Measurements from ENCODE around the gene KLHL24. TPM values are rescaled to one million over a fixed set of nuclear protein-coding genes. Genes with fewer than 3 reads are reported as not detected.

KLHL24 gene
- total and polyA plus RNA-seq, 2 experiments from 2014 or later = 8.2 to 51.0 TPM

- Histone ChIP-seq H4K20me1 (replicated peaks; ENCODE audit: insufficient read depth) (no peaks in the 10 kb centered on the region; the same call in 1 of the 2 replicates), H3K79me2 (replicated peaks; ENCODE audit: insufficient read depth) (peaks cover 30% of the 10 kb centered on the region)
These were observed 2.9 kb downstream of the KLHL24 start for GRCh38 chr3:183638101-183638852.

More at GRCh38 chr3:183638101-183638852, 2.9 kb downstream of the KLHL24 start:
- Mint-ChIP-seq H3K9me3 (no peaks in the 10 kb centered on the region), H3K36me3 (ENCODE audit: low read depth) (no peaks in the 10 kb centered on the region; the same call in 2 of the 3 replicates), H3K27ac (no peak overlapping the region), H3K4me3 (peak overlapping the region; percentile 85; the same call in 1 of the 3 replicates), H3K27me3 (ENCODE audit: insufficient read depth, low read depth, poor library complexity) (peaks cover 4% of the 10 kb centered on the region), H3K4me1 (peaks cover 8% of the 10 kb centered on the region; the same call in 2 of the 3 replicates)
- DNase-seq (ENCODE audit: low spot score) (no peak), ATAC-seq (no peak)
- Histone ChIP-seq H3K4me2 (no peak overlapping the region), H3K27me3 (ENCODE audit: insufficient read depth) (no peaks in the 10 kb centered on the region), H3K9me2 (ENCODE audit: insufficient read depth) (no peaks in the 10 kb centered on the region), H3K4me1 (ENCODE audit: insufficient read depth) (peaks cover 3% of the 10 kb centered on the region; the same call in 1 of the 2 replicates), H3K36me3 (ENCODE audit: insufficient read depth) (no peaks in the 10 kb centered on the region), H3K27ac (ENCODE audit: low read depth) (no peak overlapping the region), H2AFZ (no peak overlapping the region), H3F3A (replicated peaks; ENCODE audit: low read depth) (no peaks in the 10 kb centered on the region), H3K4me3 (no peak overlapping the region)
- TF ChIP-seq POLR2AphosphoS5 (IDR thresholded peaks at IDR 0.05; ENCODE audit: low read depth) = no peak
- TF ChIP-seq JUNB (IDR thresholded peaks at IDR 0.05; ENCODE audit: unreplicated experiment) = no peak
- TF ChIP-seq, protein P1, sequence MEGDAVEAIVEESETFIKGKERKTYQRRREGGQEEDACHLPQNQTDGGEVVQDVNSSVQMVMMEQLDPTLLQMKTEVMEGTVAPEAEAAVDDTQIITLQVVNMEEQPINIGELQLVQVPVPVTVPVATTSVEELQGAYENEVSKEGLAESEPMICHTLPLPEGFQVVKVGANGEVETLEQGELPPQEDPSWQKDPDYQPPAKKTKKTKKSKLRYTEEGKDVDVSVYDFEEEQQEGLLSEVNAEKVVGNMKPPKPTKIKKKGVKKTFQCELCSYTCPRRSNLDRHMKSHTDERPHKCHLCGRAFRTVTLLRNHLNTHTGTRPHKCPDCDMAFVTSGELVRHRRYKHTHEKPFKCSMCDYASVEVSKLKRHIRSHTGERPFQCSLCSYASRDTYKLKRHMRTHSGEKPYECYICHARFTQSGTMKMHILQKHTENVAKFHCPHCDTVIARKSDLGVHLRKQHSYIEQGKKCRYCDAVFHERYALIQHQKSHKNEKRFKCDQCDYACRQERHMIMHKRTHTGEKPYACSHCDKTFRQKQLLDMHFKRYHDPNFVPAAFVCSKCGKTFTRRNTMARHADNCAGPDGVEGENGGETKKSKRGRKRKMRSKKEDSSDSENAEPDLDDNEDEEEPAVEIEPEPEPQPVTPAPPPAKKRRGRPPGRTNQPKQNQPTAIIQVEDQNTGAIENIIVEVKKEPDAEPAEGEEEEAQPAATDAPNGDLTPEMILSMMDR (conservative IDR thresholded peaks at IDR 0.05; ENCODE audit: low read depth in 2 of 2) = no peak
- no peak for TF ChIP-seq CREB1 (CRISPR knock-in tag; IDR thresholded peaks at IDR 0.05; ENCODE audit: low read depth)
- no peak for TF ChIP-seq ZNF331 (CRISPR knock-in tag; IDR thresholded peaks at IDR 0.05; ENCODE audit: low read depth)
- TF ChIP-seq, protein P2, sequence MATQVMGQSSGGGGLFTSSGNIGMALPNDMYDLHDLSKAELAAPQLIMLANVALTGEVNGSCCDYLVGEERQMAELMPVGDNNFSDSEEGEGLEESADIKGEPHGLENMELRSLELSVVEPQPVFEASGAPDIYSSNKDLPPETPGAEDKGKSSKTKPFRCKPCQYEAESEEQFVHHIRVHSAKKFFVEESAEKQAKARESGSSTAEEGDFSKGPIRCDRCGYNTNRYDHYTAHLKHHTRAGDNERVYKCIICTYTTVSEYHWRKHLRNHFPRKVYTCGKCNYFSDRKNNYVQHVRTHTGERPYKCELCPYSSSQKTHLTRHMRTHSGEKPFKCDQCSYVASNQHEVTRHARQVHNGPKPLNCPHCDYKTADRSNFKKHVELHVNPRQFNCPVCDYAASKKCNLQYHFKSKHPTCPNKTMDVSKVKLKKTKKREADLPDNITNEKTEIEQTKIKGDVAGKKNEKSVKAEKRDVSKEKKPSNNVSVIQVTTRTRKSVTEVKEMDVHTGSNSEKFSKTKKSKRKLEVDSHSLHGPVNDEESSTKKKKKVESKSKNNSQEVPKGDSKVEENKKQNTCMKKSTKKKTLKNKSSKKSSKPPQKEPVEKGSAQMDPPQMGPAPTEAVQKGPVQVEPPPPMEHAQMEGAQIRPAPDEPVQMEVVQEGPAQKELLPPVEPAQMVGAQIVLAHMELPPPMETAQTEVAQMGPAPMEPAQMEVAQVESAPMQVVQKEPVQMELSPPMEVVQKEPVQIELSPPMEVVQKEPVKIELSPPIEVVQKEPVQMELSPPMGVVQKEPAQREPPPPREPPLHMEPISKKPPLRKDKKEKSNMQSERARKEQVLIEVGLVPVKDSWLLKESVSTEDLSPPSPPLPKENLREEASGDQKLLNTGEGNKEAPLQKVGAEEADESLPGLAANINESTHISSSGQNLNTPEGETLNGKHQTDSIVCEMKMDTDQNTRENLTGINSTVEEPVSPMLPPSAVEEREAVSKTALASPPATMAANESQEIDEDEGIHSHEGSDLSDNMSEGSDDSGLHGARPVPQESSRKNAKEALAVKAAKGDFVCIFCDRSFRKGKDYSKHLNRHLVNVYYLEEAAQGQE (IDR thresholded peaks at IDR 0.05; ENCODE audit: unreplicated experiment) = no peak
- no peak for TF ChIP-seq ETS1 (IDR thresholded peaks at IDR 0.05)
- TF ChIP-seq STAT1 (IDR thresholded peaks at IDR 0.05; ENCODE audit: unreplicated experiment) = no peak
- TF ChIP-seq ZNF114 (CRISPR knock-in tag; IDR thresholded peaks at IDR 0.05) = no peak
- TF ChIP-seq EZH2 (IDR thresholded peaks at IDR 0.05; ENCODE audit: low read depth, unreplicated experiment) = no peak
- no peak for TF ChIP-seq EZH2phosphoT487 (IDR thresholded peaks at IDR 0.05; ENCODE audit: unreplicated experiment)
- TF ChIP-seq NANOG (IDR thresholded peaks at IDR 0.05; ENCODE audit: borderline replicate concordance) = no peak
- TF ChIP-seq, protein P3, sequence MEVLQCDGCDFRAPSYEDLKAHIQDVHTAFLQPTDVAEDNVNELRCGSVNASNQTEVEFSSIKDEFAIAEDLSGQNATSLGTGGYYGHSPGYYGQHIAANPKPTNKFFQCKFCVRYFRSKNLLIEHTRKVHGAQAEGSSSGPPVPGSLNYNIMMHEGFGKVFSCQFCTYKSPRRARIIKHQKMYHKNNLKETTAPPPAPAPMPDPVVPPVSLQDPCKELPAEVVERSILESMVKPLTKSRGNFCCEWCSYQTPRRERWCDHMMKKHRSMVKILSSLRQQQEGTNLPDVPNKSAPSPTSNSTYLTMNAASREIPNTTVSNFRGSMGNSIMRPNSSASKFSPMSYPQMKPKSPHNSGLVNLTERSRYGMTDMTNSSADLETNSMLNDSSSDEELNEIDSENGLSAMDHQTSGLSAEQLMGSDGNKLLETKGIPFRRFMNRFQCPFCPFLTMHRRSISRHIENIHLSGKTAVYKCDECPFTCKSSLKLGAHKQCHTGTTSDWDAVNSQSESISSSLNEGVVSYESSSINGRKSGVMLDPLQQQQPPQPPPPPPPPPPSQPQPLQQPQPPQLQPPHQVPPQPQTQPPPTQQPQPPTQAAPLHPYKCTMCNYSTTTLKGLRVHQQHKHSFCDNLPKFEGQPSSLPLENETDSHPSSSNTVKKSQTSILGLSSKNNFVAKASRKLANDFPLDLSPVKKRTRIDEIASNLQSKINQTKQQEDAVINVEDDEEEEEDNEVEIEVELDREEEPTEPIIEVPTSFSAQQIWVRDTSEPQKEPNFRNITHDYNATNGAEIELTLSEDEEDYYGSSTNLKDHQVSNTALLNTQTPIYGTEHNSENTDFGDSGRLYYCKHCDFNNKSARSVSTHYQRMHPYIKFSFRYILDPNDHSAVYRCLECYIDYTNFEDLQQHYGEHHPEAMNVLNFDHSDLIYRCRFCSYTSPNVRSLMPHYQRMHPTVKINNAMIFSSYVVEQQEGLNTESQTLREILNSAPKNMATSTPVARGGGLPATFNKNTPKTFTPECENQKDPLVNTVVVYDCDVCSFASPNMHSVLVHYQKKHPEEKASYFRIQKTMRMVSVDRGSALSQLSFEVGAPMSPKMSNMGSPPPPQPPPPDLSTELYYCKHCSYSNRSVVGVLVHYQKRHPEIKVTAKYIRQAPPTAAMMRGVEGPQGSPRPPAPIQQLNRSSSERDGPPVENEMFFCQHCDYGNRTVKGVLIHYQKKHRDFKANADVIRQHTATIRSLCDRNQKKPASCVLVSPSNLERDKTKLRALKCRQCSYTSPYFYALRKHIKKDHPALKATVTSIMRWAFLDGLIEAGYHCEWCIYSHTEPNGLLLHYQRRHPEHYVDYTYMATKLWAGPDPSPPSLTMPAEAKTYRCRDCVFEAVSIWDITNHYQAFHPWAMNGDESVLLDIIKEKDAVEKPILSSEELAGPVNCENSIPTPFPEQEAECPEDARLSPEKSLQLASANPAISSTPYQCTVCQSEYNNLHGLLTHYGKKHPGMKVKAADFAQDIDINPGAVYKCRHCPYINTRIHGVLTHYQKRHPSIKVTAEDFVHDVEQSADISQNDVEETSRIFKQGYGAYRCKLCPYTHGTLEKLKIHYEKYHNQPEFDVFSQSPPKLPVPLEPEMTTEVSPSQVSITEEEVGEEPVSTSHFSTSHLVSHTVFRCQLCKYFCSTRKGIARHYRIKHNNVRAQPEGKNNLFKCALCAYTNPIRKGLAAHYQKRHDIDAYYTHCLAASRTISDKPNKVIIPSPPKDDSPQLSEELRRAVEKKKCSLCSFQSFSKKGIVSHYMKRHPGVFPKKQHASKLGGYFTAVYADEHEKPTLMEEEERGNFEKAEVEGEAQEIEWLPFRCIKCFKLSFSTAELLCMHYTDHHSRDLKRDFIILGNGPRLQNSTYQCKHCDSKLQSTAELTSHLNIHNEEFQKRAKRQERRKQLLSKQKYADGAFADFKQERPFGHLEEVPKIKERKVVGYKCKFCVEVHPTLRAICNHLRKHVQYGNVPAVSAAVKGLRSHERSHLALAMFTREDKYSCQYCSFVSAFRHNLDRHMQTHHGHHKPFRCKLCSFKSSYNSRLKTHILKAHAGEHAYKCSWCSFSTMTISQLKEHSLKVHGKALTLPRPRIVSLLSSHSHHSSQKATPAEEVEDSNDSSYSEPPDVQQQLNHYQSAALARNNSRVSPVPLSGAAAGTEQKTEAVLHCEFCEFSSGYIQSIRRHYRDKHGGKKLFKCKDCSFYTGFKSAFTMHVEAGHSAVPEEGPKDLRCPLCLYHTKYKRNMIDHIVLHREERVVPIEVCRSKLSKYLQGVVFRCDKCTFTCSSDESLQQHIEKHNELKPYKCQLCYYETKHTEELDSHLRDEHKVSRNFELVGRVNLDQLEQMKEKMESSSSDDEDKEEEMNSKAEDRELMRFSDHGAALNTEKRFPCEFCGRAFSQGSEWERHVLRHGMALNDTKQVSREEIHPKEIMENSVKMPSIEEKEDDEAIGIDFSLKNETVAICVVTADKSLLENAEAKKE (CRISPR knock-in tag; IDR thresholded peaks at IDR 0.05) = no peak
